Measurements from ENCODE around the gene ZNF792. TPM values are rescaled to one million over a fixed set of nuclear protein-coding genes. Genes with fewer than 3 reads are reported as not detected.

ZNF792 gene
- total RNA-seq (10 to 100 TPM in 1 of 2 donors, 1 to 10 TPM in 1; 8.1 to 17.2 TPM), polyA plus RNA-seq (1 to 10 TPM; 2.0 to 3.7 TPM)
- long read RNA-seq, donor 1, partial matches to known transcripts, result 0 of 2 reads
- long read RNA-seq, donor 1, other reads (novel, unspliced or antisense), result 0 of 2 reads
- long read RNA-seq, donor 2, partial matches to known transcripts, result 0 of 2 reads
- long read RNA-seq, donor 2, other reads (novel, unspliced or antisense), result 0 of 2 reads
- long read RNA-seq, donor 3, partial matches to known transcripts, result 0 of 4 reads
- long read RNA-seq, donor 3, other reads (novel, unspliced or antisense), result 0 of 4 reads
- long read RNA-seq, donor 4, partial matches to known transcripts, result 0 of 2 reads
- long read RNA-seq, donor 4, other reads (novel, unspliced or antisense), result 0 of 2 reads
- long read RNA-seq, donor 5, transcript ZNF792-201 (4 exons, 3,888 nt), result major isoform, 5 of 5 reads
- long read RNA-seq, donor 5, partial matches to known transcripts, result 0 of 5 reads
- long read RNA-seq, donor 5, other reads (novel, unspliced or antisense), result 0 of 5 reads

DNA sequence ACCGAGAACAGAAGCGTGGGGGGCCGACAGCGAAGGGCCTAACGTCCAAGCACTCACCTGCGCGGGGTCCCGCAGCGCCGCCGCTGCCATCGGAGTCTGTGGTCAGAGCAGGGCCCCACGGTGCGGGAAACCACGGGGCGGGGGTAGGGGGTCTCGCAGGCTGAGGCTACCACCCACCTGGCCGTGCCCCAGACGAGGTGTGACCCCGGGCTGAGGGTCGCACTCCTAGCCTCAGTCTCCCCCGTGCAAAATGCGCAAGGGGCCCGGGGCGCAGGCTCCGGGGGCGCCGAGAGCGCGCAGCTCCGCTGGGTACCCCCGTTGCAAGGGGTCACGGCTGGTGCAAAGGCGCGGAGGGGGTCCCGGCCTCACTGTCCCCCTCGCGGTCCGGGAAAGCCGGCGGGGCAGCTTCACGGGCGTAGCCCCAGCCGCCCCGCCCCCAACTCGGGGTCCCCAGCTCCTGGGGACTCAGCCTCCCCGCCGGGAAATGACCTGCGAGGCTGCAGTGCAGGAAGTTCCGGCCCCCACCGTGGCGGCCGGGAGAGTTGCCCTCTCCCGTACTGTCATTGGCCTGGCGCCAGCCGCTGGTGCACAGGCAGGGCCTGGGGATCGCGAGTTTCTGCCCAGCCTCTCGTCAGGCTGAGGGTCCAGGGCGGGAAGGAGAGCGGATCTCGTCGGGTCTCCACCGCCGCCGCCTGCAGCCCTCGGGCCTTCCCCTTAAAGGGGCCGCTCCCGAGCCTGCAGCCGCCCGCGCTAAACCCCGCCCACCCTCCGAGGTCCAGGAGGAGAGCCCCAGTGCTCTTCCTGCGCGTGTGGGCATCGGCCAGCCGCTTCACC is at the start of gene ZNF792:
Gene ZNF792, minus strand, starts transcription at position 657 of the 834 bp plus-strand sequence. Its CDS starts 567 bp downstream, at position 90.
- ATAC-seq (ENCODE audit: insufficient read depth, low FRiP score) (peak; percentile 86), DNase-seq (peak; percentile 66 to 76 (median 75))
- peak within 1 kb of the TSS; percentile 62 to 74 for H3K27ac ChIP-seq (ENCODE audit: low read depth in 1 of 2, low read length in 1 of 2)
- WGBS, 2 donors, result 0 to 1% methylated on average over 74 to 78 of the region's 78 CpGs
- peak within 1 kb of the TSS; percentile 61 to 62 for H3K9ac ChIP-seq (ENCODE audit: insufficient read depth in 1 of 2, low read length in 2 of 2)
- H3K36me3 ChIP-seq (ENCODE audit: control insufficient read depth in 4 of 4, insufficient read depth in 4 of 4, low read length in 4 of 4), result peaks cover 13 to 20% (median 16%) of the 10 kb centered on the region in 4 donors
- H3K27me3 ChIP-seq (ENCODE audit: control insufficient read depth in 3 of 3, insufficient read depth in 3 of 3, low read length in 2 of 3), result no peaks in the 10 kb centered on the region
- H3K4me3 ChIP-seq, result peak within 1 kb of the TSS; percentile 87
- TF ChIP-seq, protein P1, sequence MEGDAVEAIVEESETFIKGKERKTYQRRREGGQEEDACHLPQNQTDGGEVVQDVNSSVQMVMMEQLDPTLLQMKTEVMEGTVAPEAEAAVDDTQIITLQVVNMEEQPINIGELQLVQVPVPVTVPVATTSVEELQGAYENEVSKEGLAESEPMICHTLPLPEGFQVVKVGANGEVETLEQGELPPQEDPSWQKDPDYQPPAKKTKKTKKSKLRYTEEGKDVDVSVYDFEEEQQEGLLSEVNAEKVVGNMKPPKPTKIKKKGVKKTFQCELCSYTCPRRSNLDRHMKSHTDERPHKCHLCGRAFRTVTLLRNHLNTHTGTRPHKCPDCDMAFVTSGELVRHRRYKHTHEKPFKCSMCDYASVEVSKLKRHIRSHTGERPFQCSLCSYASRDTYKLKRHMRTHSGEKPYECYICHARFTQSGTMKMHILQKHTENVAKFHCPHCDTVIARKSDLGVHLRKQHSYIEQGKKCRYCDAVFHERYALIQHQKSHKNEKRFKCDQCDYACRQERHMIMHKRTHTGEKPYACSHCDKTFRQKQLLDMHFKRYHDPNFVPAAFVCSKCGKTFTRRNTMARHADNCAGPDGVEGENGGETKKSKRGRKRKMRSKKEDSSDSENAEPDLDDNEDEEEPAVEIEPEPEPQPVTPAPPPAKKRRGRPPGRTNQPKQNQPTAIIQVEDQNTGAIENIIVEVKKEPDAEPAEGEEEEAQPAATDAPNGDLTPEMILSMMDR (IDR thresholded peaks at IDR 0.05; ENCODE audit: control extremely low read depth, extremely low read depth), result no peak
- peaks cover 0 to 35% (median 14%) of the 10 kb centered on the region in 4 donors for H3K9me3 ChIP-seq (ENCODE audit: control insufficient read depth in 4 of 4, insufficient read depth in 3 of 4, low read length in 3 of 4)
- peaks cover 0 to 13% (median 6%) of the 10 kb centered on the region in 5 donors for H3K4me1 ChIP-seq (ENCODE audit: control insufficient read depth in 5 of 5, insufficient read depth in 5 of 5, low read length in 5 of 5)

DNA sequence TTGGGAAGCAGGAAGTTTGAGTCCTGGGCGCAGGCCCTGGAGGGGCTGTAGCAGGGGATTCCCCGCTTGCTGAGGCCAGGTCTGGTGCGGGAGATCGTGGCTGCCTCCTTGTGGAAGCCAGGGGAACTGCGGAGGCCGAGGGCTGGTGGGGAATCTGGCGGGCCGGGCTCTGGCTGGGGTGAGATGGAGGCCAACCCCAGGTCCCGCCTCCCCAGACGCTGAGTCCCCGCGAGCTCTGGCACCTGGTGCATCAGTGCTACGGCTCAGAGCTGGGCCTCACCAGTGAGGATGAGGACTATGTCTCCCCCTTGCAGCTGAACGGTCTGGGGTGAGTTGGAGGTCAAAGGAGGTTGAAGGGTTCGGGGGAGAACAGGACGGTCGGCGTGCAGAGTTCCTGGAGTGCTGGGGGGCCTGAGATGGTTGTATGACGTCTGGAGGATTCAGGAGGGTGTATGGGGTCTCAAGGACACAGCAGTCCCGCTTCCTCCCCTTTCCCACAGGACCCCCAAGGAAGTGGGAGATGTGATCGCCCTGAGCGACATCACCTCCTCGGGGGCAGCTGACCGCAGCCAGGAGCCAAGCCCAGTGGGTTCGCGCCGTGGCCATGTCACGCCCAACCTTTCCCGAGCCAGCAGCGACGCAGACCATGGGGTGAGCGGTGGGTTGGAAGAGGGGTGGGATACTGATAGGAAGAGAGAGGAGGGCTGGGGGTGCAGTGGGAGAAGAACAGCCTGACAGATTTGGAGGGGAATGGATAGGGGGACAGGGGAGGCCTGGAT is 49.2 kb upstream of the ZNF792 start:
- 54 to 58% methylated on average over 32 of the region's 32 CpGs for WGBS, 2 donors
- Histone ChIP-seq H3K36me3 (ENCODE audit: control insufficient read depth in 4 of 4, insufficient read depth in 4 of 4, low read length in 4 of 4) (peaks cover under 1 to 64% (median 40%) of the 10 kb centered on the region in 4 donors), H3K9ac (ENCODE audit: insufficient read depth in 1 of 2, low read length in 2 of 2) (no peak overlapping the region), H3K4me1 (ENCODE audit: control insufficient read depth in 5 of 5, insufficient read depth in 5 of 5, low read length in 5 of 5) (peaks cover 0 to 9% (median 0%) of the 10 kb centered on the region in 5 donors), H3K9me3 (ENCODE audit: control insufficient read depth in 4 of 4, insufficient read depth in 3 of 4, low read length in 3 of 4) (no peaks in the 10 kb centered on the region), H3K27ac (ENCODE audit: low read depth in 1 of 2, low read length in 1 of 2) (no peak overlapping the region), H3K27me3 (ENCODE audit: control insufficient read depth in 3 of 3, insufficient read depth in 3 of 3, low read length in 2 of 3) (no peaks in the 10 kb centered on the region), H3K4me3 (no peak overlapping the region)
- DNase-seq, result peak; percentile 65 to 85 (median 75)
- peak; percentile 83 for ATAC-seq (ENCODE audit: insufficient read depth, low FRiP score)
- TF ChIP-seq, protein P1 (IDR thresholded peaks at IDR 0.05; ENCODE audit: control extremely low read depth, extremely low read depth), result peak; percentile 95

DNA sequence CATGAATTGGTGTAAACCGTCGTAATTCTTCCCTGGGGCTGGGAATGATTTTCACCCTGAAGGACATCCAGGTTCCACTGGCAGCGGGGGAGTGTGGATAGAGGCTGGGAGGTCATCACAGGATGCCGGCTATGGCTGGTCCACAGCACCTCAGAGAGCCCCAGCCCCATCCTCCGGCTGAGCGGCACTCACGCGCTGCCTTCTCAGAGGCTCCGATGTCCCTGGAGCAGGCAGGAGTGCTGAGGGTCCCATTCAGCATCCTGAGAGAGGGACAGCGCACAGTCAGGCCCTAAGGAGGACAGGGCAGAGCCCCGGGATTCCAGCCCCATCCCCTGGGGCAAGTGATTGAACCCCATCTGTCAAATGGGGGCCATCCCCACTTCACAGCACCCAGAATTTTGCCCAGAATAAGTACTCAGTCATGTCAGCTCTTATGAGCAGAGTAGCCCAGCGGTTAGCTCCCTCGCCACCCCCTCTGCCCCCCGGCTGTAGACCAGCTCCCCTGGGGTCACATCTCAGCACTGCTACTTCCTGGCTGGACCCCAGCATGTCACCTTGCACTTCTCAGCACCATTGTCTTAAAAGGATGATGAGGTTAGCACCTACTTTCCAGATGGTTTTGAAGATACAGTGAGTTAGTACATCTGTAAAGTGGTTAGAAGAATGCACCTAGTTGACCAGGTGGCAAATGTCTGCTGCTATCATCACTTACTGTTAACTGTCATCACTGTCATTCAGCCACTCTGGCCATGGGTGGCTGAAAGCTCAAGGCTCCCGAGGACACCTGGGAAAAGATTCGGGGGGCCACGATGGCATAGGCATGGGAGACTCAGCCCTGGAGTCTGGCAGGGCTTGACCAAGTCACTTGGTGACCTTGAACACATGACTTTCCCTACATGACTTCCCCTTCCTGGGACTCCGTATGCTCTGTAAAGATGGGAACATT is 48.0 kb upstream of the ZNF792 start:
- Histone ChIP-seq H3K27me3 (ENCODE audit: control insufficient read depth in 3 of 3, insufficient read depth in 3 of 3, low read length in 2 of 3) (no peaks in the 10 kb centered on the region), H3K9me3 (ENCODE audit: control insufficient read depth in 4 of 4, insufficient read depth in 3 of 4, low read length in 3 of 4) (no peaks in the 10 kb centered on the region), H3K4me3 (no peak overlapping the region), H3K27ac (ENCODE audit: low read depth in 1 of 2, low read length in 1 of 2) (peak overlapping the region in 1 of 2 donors; percentile 28), H3K4me1 (ENCODE audit: control insufficient read depth in 5 of 5, insufficient read depth in 5 of 5, low read length in 5 of 5) (peaks cover 0 to 10% (median 0%) of the 10 kb centered on the region in 5 donors), H3K36me3 (ENCODE audit: control insufficient read depth in 4 of 4, insufficient read depth in 4 of 4, low read length in 4 of 4) (peaks cover 0 to 56% (median 38%) of the 10 kb centered on the region in 4 donors), H3K9ac (ENCODE audit: insufficient read depth in 1 of 2, low read length in 2 of 2) (no peak overlapping the region)
- WGBS, 2 donors, result 80 to 84% methylated on average over 18 of the region's 18 CpGs
- ATAC-seq (ENCODE audit: insufficient read depth, low FRiP score), result no peak
- TF ChIP-seq, protein P1 (IDR thresholded peaks at IDR 0.05; ENCODE audit: control extremely low read depth, extremely low read depth), result no peak
- DNase-seq, result no peak
